ENCODE data around the gene KLF13. TPM values are rescaled to one million over a fixed set of nuclear protein-coding genes. Genes with fewer than 3 reads are reported as not detected.
A peak's percentile ranks its signal among the peaks of the same experiment; 100 is the strongest.

Gene KLF13
- total RNA-seq, 1 donor from 2014 or later = 141 TPM

DNA sequence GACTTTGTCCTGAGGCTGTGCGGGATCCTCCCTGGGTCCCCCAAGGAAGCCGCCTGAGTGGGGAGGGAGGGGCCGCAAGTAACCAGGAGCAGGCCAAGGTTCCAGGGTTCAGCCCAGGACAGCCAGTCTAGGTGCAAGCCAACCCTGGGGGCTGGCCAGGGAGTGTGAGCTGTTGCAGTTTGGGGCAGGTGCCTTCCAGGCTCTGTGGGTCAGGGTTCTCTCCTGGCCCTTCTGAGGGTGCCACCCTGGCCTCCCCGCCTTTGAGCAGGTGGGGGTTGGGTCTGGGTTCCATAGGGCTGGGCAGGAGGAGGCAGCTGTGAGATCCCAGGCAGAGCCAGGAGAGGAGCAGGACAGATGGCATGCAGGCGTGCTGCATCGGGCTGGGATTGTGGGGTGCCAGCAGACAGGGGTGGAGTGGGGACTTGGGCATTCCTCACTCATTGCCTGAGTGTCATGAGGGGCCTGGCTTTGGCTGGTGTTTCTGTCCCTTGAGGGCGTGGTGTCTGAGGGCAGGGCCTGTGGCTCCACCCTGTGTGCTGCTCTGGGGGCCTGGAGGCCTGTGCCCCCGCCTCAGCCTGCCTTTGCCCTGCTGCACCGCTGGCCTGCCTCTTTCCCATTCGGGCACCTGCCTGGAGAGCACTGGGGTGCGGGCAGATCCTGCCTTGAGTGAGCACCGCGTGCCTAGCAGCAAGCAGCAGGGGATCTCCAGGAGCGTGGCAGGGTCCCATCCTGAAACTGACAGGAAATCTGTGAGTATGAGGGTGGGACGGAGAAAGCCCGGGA, 18.4 kb downstream of the KLF13 start:
- DNase-seq = no peak
- no peak overlapping the region for H3K27ac Mint-ChIP-seq (ENCODE audit: unreplicated experiment)
- peaks cover 14% of the 10 kb centered on the region for H3K9me3 Mint-ChIP-seq (ENCODE audit: unreplicated experiment)
- peaks cover 53% of the 10 kb centered on the region for H3K4me1 Mint-ChIP-seq (ENCODE audit: low read depth, unreplicated experiment)
- no peaks in the 10 kb centered on the region for H3K36me3 Mint-ChIP-seq (ENCODE audit: unreplicated experiment)
- TF ChIP-seq CTCF (IDR thresholded peaks at IDR 0.05; ENCODE audit: partially characterized antibody, unreplicated experiment) = no peak
- H3K27me3 Mint-ChIP-seq (ENCODE audit: unreplicated experiment) = peaks cover 9% of the 10 kb centered on the region
- peak overlapping the region; percentile 44 for H3K4me3 Mint-ChIP-seq (ENCODE audit: unreplicated experiment)

DNA sequence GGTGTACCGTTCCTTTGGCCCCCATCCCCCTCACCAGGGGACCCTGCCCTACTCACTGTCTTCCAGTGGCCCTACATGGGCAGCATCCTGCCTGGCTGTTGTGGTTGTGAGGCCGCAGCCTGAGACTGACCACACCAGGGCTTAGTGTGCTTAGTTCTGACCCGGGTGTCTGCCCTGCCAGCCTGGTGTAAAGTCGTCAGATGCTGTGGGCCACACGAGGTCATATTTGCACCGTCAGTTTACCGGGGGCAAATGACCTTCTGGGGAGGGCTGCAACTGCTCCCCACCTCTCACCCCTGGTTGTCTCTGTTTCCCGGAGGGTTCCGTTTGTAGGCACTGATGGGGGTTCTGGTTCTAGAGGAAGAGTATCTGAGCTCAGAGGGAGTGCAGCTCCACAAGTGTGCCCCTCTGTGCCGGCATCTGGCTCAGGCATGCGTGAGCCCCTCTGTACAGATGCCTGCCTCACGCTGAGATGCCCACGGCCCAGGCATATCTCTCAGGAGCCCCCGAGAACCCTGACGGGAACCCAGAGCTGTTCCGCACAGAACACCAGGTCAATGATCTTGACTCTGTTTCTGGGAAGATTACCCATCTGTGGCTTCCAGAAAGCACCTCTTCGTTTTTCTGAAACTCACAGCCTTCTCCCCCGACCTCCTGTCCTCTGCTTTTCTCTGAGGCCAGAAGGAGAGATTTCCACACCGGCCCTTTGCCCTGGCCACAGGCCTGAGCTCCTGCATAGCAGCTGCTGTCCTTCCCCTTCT, 19.2 kb downstream of the KLF13 start:
- H3K27ac Mint-ChIP-seq (ENCODE audit: unreplicated experiment) = no peak overlapping the region
- peaks cover 52% of the 10 kb centered on the region for H3K4me1 Mint-ChIP-seq (ENCODE audit: low read depth, unreplicated experiment)
- H3K9me3 Mint-ChIP-seq (ENCODE audit: unreplicated experiment) = peaks cover 11% of the 10 kb centered on the region
- DNase-seq = no peak
- peaks cover 9% of the 10 kb centered on the region for H3K27me3 Mint-ChIP-seq (ENCODE audit: unreplicated experiment)
- no peak overlapping the region for H3K4me3 Mint-ChIP-seq (ENCODE audit: unreplicated experiment)
- H3K36me3 Mint-ChIP-seq (ENCODE audit: unreplicated experiment) = no peaks in the 10 kb centered on the region
- no peak for TF ChIP-seq CTCF (IDR thresholded peaks at IDR 0.05; ENCODE audit: partially characterized antibody, unreplicated experiment)

DNA sequence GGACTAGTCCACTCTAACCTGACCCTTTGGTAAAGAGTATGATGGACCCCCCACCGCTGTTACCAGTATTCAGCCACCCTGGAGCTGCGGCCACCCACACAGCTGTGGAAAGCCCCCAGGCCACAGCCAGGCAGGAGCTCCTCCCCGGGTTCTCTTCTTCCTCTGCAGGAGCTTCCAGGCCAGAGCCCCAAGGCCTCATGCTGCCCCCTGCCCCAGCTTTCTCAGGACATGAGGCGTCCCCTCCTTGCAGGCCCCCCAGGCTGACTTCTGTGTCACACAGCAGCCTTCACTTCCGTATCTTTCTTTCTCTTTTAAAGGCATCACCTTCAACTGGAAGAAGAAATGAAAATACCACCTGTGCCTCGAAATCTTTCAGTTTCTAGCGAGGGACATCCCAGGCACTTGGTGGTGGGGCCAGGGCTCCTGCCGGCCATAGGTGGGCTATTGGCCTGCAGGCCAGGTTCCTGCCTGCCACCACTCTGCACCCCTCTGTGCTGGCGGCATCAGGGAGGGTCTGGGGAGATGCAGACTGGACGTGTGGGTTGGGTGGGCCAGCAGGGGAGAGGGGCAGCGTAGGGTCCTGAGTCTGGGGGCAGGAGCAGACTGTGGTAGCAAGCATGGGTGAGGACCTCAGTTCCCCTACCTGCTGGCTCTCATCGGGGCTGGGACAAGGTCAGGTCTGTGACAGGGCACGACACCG, 19.9 kb downstream of the KLF13 start:
- TF ChIP-seq CTCF (IDR thresholded peaks at IDR 0.05; ENCODE audit: partially characterized antibody, unreplicated experiment) = no peak
- H3K9me3 Mint-ChIP-seq (ENCODE audit: unreplicated experiment) = peaks cover 14% of the 10 kb centered on the region
- DNase-seq = no peak
- no peaks in the 10 kb centered on the region for H3K36me3 Mint-ChIP-seq (ENCODE audit: unreplicated experiment)
- H3K4me1 Mint-ChIP-seq (ENCODE audit: low read depth, unreplicated experiment) = peaks cover 54% of the 10 kb centered on the region
- H3K4me3 Mint-ChIP-seq (ENCODE audit: unreplicated experiment) = no peak overlapping the region
- H3K27ac Mint-ChIP-seq (ENCODE audit: unreplicated experiment) = no peak overlapping the region
- peaks cover 9% of the 10 kb centered on the region for H3K27me3 Mint-ChIP-seq (ENCODE audit: unreplicated experiment)

- no peaks in the 10 kb centered on the region for H3K36me3 Mint-ChIP-seq (ENCODE audit: unreplicated experiment)
- peaks cover 16% of the 10 kb centered on the region for H3K9me3 Mint-ChIP-seq (ENCODE audit: unreplicated experiment)
- no peak for DNase-seq
- peaks cover 10% of the 10 kb centered on the region for H3K27me3 Mint-ChIP-seq (ENCODE audit: unreplicated experiment)
- peaks cover 60% of the 10 kb centered on the region for H3K4me1 Mint-ChIP-seq (ENCODE audit: low read depth, unreplicated experiment)
- no peak overlapping the region for H3K27ac Mint-ChIP-seq (ENCODE audit: unreplicated experiment)
- TF ChIP-seq CTCF (IDR thresholded peaks at IDR 0.05; ENCODE audit: partially characterized antibody, unreplicated experiment) = no peak
- no peak overlapping the region for H3K4me3 Mint-ChIP-seq (ENCODE audit: unreplicated experiment)
These were observed 20.7 kb downstream of the KLF13 start for GRCh38 chr15:31347067-31347975.
